NT2/D1 (cell line): Measurements from ENCODE around the gene CNDP1.

Source experiments
- DNase-seq: peaks from one replicate; pipeline ENCODE4 v3.0.0-alpha.2; 2011; ENCODE audit warnings: low read depth, low spot score
- H3K27me3 ChIP-seq: 2 replicates; pipeline ENCODE4 v1.6.0; 2011; ENCODE audit warnings: mild to moderate bottlenecking; ENCODE audit not compliant: insufficient read length, insufficient read depth
- H3K36me3 ChIP-seq: 2 replicates; pipeline ENCODE4 v1.6.1; 2011; ENCODE audit warnings: mild to moderate bottlenecking, low read length, mixed read lengths; ENCODE audit not compliant: insufficient read depth, insufficient read length
- H3K4me1 ChIP-seq: 2 replicates; pipeline ENCODE4 v1.5.1; 2011; ENCODE audit not compliant: insufficient read depth, insufficient read length
- H3K4me3 ChIP-seq: 2 replicates; pipeline ENCODE4 v1.5.1; 2011; ENCODE audit warnings: low read depth; ENCODE audit not compliant: insufficient read length
- H3K9ac ChIP-seq: 2 replicates; pipeline ENCODE4 v1.6.0; 2011; ENCODE audit warnings: low read depth; ENCODE audit not compliant: insufficient read length
- H3K9me3 ChIP-seq: 2 replicates; pipeline ENCODE4 v1.5.1; 2011; ENCODE audit warnings: mild to moderate bottlenecking, low read length; ENCODE audit not compliant: insufficient read depth
- SUZ12 ChIP-seq: IDR thresholded peaks from 2 replicates; pipeline ENCODE4 v1.6.1; 2011; ENCODE audit not compliant: insufficient read length, insufficient read depth; ENCODE audit errors: extremely low read depth
- YY1 ChIP-seq: IDR thresholded peaks from 2 replicates; pipeline ENCODE4 v1.6.1; 2011; ENCODE audit not compliant: insufficient read length, insufficient read depth
- ZNF274 ChIP-seq: IDR thresholded peaks from 2 replicates; pipeline ENCODE4 v1.6.1; 2011; ENCODE audit warnings: mild to moderate bottlenecking, low read depth, low read length

Gene CNDP1

DNA sequence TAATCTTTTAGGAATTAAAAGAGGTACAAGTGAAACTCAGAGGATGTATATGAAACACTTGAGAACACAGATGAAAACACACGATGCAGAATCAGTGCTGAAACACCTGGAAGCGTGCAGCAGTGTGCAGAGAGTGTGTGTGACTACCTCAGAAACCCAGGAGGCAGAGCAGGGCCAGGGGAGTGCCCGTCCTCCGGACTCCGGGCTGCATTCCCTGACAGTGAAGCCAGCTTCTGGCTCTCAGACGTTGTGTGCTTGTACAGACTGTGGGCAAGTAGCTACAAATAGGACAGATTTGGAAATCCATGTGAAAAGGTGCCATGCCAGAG is 98.0 kb downstream of the CNDP1 start:
- DNase-seq: no peak
- TF ChIP-seq ZNF274 (no peak), SUZ12 (no peak), YY1 (no peak)
- Histone ChIP-seq H3K4me1 (peaks cover 2% of the 10 kb centered on the region), H3K27me3 (no peaks in the 10 kb centered on the region), H3K9me3 (no peaks in the 10 kb centered on the region), H3K36me3 (peaks cover 36% of the 10 kb centered on the region), H3K4me3 (no peak overlapping the region), H3K9ac (no peak overlapping the region)

DNA sequence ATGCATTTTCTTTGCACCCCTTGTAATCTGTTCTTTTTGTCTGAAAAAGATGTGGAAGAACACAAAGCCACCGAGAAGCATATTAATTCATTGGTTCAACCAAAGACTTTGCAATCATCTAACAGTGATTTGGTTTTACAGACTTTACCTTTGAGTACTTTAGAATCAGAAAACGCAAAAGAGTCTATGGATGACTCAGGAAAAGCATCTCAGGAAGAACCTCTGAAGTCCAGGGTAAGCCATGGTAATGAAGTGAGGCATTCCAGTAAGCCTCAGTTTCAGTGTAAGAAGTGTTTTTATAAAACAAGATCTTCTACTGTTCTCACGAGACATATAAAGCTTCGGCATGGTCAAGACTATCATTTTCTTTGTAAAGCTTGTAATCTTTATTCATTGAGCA is 98.6 kb downstream of the CNDP1 start:
- Histone ChIP-seq H3K4me1 (peaks cover 2% of the 10 kb centered on the region), H3K4me3 (no peak overlapping the region), H3K9me3 (no peaks in the 10 kb centered on the region), H3K9ac (no peak overlapping the region), H3K36me3 (peaks cover 36% of the 10 kb centered on the region), H3K27me3 (no peaks in the 10 kb centered on the region)
- no peak for TF ChIP-seq SUZ12
- TF ChIP-seq YY1: no peak
- no peak for TF ChIP-seq ZNF274
- DNase-seq: no peak

DNA sequence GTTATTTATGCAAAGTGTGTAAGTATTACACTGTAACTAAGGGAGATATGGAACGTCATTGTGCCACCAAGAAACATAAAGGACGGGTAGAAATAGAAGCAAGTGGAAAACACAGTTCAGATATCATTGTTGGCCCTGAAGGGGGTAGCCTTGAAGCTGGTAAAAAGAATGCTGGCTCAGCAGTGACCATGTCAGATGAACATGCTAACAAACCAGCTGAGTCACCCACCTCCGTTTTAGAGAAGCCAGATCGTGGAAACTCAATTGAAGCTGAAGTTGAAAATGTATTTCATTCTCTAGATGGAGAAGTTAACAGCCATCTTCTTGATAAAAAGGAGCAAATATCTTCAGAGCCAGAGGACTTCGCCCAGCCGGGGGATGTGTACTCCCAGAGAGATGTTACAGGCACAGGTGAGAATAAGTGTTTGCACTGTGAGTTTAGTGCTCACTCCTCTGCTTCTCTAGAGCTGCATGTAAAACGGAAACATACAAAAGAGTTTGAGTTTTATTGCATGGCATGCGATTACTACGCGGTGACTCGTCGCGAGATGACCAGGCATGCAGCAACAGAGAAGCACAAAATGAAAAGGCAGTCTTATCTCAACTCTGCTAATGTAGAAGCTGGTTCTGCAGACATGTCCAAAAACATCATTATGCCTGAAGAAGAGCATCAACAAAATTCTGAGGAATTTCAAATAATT is 99.5 kb downstream of the CNDP1 start:
- H3K27me3 ChIP-seq: no peaks in the 10 kb centered on the region
- no peak for DNase-seq
- H3K36me3 ChIP-seq: peaks cover 36% of the 10 kb centered on the region
- H3K9me3 ChIP-seq: no peaks in the 10 kb centered on the region
- H3K4me1 ChIP-seq: peaks cover 2% of the 10 kb centered on the region
- TF ChIP-seq SUZ12 (no peak), ZNF274 (no peak), YY1 (no peak)
- H3K4me3 ChIP-seq: no peak overlapping the region
- H3K9ac ChIP-seq: no peak overlapping the region

DNA sequence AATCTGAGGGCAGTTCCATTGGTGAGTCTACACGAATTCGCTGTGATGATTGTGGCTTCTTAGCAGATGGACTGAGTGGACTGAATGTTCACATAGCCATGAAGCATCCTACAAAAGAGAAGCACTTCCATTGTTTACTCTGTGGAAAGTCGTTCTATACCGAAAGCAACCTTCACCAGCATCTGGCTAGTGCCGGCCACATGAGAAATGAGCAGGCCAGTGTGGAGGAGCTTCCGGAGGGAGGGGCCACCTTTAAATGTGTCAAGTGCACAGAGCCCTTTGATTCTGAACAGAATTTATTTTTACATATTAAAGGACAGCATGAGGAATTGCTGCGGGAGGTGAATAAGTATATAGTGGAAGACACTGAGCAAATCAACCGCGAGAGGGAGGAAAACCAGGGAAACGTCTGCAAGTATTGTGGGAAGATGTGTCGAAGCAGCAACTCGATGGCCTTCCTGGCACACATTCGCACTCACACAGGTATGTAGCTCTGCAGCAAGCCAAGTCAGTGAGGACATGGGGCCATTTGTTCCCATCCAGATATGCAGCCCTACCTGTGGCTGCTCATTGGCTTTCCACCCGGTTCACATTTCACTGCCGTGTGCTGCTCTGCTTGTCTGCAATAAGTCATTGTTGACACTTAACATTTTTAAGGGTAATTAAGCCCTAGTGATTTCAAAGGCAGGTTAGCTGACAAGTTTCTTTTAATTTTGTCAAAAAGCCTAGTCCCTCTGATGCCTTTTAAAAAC is 101.1 kb downstream of the CNDP1 start:
- H3K27me3 ChIP-seq: no peaks in the 10 kb centered on the region
- TF ChIP-seq YY1: no peak
- no peak for TF ChIP-seq SUZ12
- no peak for TF ChIP-seq ZNF274
- peaks cover 2% of the 10 kb centered on the region for H3K4me1 ChIP-seq
- H3K9me3 ChIP-seq: no peaks in the 10 kb centered on the region
- peaks cover 36% of the 10 kb centered on the region for H3K36me3 ChIP-seq
- no peak overlapping the region for H3K4me3 ChIP-seq
- H3K9ac ChIP-seq: no peak overlapping the region
- DNase-seq: no peak
